A549 (cell line): ENCODE data around the gene PCNT. TPM values are rescaled to one million over a fixed set of nuclear protein-coding genes. Genes with fewer than 3 reads are reported as not detected.

ENCODE experiments used
- ATAC-seq, 2 experiments: fragments of 200-7000 bp in 1 of 2; fragments of >200 bp in 1 of 2; cut with Nextera tagmentation in 1 of 2; cut with Tn5 transposase in 1 of 2; 3 replicates each; pipeline versions ENCODE4 v1.8.0 to v1.9.1; 2018 to 2020; ENCODE audit warnings: mild to moderate bottlenecking in 1 of 2, moderate library complexity in 1 of 2
- CTCF ChIA-PET: fragments of 300-600 bp; sonication (Branson Sonifier 250); formaldehyde crosslinking; extraction: SDS; loops from one replicate; lab custom pipeline; 2021; ENCODE audit warnings: antibody characterized with exemption, inconsistent platforms; lab: Yijun Ruan, JAX
- POLR2A ChIA-PET: fragments of 350-600 bp; formaldehyde crosslinking; extraction: SDS; loops from one replicate; lab custom pipeline; 2021; ENCODE audit warnings: antibody characterized with exemption, inconsistent platforms; lab: Yijun Ruan, JAX
- DNase-seq, 2 experiments: peaks; one replicate each; pipeline versions ENCODE4 v3.0.0 to v3.0.0-alpha.2; 2011 to 2016; ENCODE audit warnings: low read depth in 1 of 2, low spot score in 1 of 2
- FAIRE-seq: peaks from 2 replicates; lab custom pipeline; 2011; peaks lifted over from hg19 to GRCh38; lab: Jason Lieb, UNC
- H3K27ac ChIP-seq, 2 experiments: fragments of >200 bp; sonication (Bioruptor Twin); formaldehyde crosslinking; 3 replicates each; pipeline ENCODE4 v1.5.1; 2016 to 2017
- H3K4me1 ChIP-seq: fragments of >200 bp; sonication (Bioruptor Twin); formaldehyde crosslinking; 3 replicates; pipeline ENCODE4 v1.6.1; 2016
- H3K4me2 ChIP-seq: fragments of >200 bp; sonication (Bioruptor Twin); formaldehyde crosslinking; 3 replicates; pipeline ENCODE4 v1.6.1; 2016
- H3K4me3 ChIP-seq: fragments of >200 bp; sonication (Bioruptor Twin); formaldehyde crosslinking; 3 replicates; pipeline ENCODE4 v1.5.1; 2016
- H3K9me3 ChIP-seq: fragments of >200 bp; sonication (Bioruptor Twin); formaldehyde crosslinking; 3 replicates; pipeline ENCODE4 v1.6.1; 2016
- BCL3 ChIP-seq: fragments of >200 bp; sonication (Bioruptor Twin); formaldehyde crosslinking; IDR thresholded peaks from 3 replicates; pipeline ENCODE4 v1.6.1; 2016
- CBX8 ChIP-seq: fragments of 200-600 bp; sonication (generic); IDR thresholded peaks from 2 replicates; pipeline ENCODE4 v1.6.1; 2016
- CHD4 ChIP-seq: fragments of 200-600 bp; sonication (generic); IDR thresholded peaks from 2 replicates; pipeline ENCODE4 v1.6.1; 2016; ENCODE audit warnings: antibody characterized with exemption, mild to moderate bottlenecking, borderline replicate concordance
- EHF ChIP-seq: fragments of 250-450 bp; sonication (Bioruptor Pico); IDR thresholded peaks from 2 replicates; pipeline ENCODE4 v1.5.0; 2020; ENCODE audit warnings: mild to moderate bottlenecking
- EP300 ChIP-seq, 2 experiments: fragments of >200 bp; sonication (Bioruptor Twin); formaldehyde crosslinking; IDR thresholded peaks; 2 replicates in 1 of 2; 3 replicates in 1 of 2; pipeline ENCODE4 v1.6.1; 2016 to 2017
- FOSB ChIP-seq: fragments of 250-450 bp; sonication (Bioruptor Pico); IDR thresholded peaks from 2 replicates; pipeline ENCODE4 v1.5.0; 2020; ENCODE audit warnings: mild to moderate bottlenecking, moderate library complexity
- FOXS1 ChIP-seq: fragments of 250-450 bp; sonication (Bioruptor Pico); IDR thresholded peaks from 2 replicates; pipeline ENCODE4 v1.5.0; 2020; ENCODE audit warnings: mild to moderate bottlenecking, moderate library complexity
- HEYL ChIP-seq: fragments of 250-450 bp; sonication (Bioruptor Pico); IDR thresholded peaks from 2 replicates; pipeline ENCODE4 v1.8.0; 2021; ENCODE audit warnings: mild to moderate bottlenecking, moderate library complexity
- JUNB ChIP-seq: fragments of >200 bp; sonication (Bioruptor Twin); formaldehyde crosslinking; IDR thresholded peaks from 2 replicates; pipeline ENCODE4 v1.6.1; 2016
- MAFK ChIP-seq: fragments of 450-650 bp; IDR thresholded peaks from 2 replicates; pipeline ENCODE4 v1.6.1; 2014; ENCODE audit not compliant: partially characterized antibody
- MYC ChIP-seq: IDR thresholded peaks from 2 replicates; pipeline ENCODE4 v1.6.1; 2012; ENCODE audit warnings: mild to moderate bottlenecking, inconsistent platforms, low read length, improper control_type of control experiment, borderline replicate concordance
- NFE2L2 ChIP-seq: fragments of 150-350 bp; conservative IDR thresholded peaks from 2 replicates; pipeline ENCODE4 v1.6.1; 2014; ENCODE audit warnings: low read length
- NPAS2 ChIP-seq: fragments of 250-450 bp; sonication (Bioruptor Pico); IDR thresholded peaks from 2 replicates; pipeline ENCODE4 v1.8.0; 2022; ENCODE audit warnings: mild to moderate bottlenecking, moderate library complexity, borderline replicate concordance
- PBX3 ChIP-seq: IDR thresholded peaks from 2 replicates; pipeline ENCODE4 v1.6.1; 2012
- RAD21 ChIP-seq, 2 experiments: fragments of >200 bp in 1 of 2; sonication (Bioruptor Twin) in 1 of 2; formaldehyde crosslinking in 1 of 2; IDR thresholded peaks in 1 of 2; conservative IDR thresholded peaks in 1 of 2; 2 replicates in 1 of 2; 3 replicates in 1 of 2; pipeline ENCODE4 v1.6.1; 2012 to 2018; ENCODE audit warnings: inconsistent platforms in 1 of 2
- REST ChIP-seq: fragments of 200-600 bp; sonication (generic); IDR thresholded peaks from 2 replicates; pipeline ENCODE4 v1.6.1; 2016; ENCODE audit warnings: antibody characterized with exemption, mild to moderate bottlenecking, moderate library complexity
- RFX5 ChIP-seq: fragments of 450-650 bp; IDR thresholded peaks from 2 replicates; pipeline ENCODE4 v1.7.1; 2014; ENCODE audit warnings: antibody characterized with exemption, mild to moderate bottlenecking, moderate library complexity
- RNF2 ChIP-seq: fragments of 200-600 bp; sonication (generic); IDR thresholded peaks from 2 replicates; pipeline ENCODE4 v1.6.1; 2016; ENCODE audit warnings: low read depth, mild to moderate bottlenecking, antibody characterized with exemption, moderate library complexity, borderline replicate concordance
- SMC3 ChIP-seq: fragments of >200 bp; sonication (Bioruptor Twin); formaldehyde crosslinking; IDR thresholded peaks from 3 replicates; pipeline ENCODE4 v1.6.1; 2018; ENCODE audit warnings: inconsistent platforms
- SREBF2 ChIP-seq: fragments of 450-650 bp; IDR thresholded peaks from 2 replicates; pipeline ENCODE4 v1.6.1; 2014; ENCODE audit warnings: mild to moderate bottlenecking, moderate library complexity
- TFCP2L1 ChIP-seq: fragments of 250-450 bp; sonication (Bioruptor Pico); IDR thresholded peaks from 2 replicates; pipeline ENCODE4 v1.5.0; 2021; ENCODE audit warnings: mild to moderate bottlenecking
- ZC3H11A ChIP-seq: fragments of 450-650 bp; IDR thresholded peaks from 2 replicates; pipeline ENCODE4 v1.6.1; 2014; ENCODE audit warnings: antibody characterized with exemption, mild to moderate bottlenecking
- ZSCAN20 ChIP-seq: fragments of 250-450 bp; sonication (Bioruptor Pico); IDR thresholded peaks from 2 replicates; pipeline ENCODE4 v1.8.0; 2022; ENCODE audit warnings: mild to moderate bottlenecking, moderate library complexity
- WGBS: methylation state at CpG from one replicate; pipeline ENCODE4 v1.1.6; 2017; ENCODE audit errors: missing lambda C conversion rate; 5-methylcytosine and 5-hydroxymethylcytosine counted together
- polyA plus RNA-seq, 4 experiments: library from polyadenylated mRNA; depleted of rRNA in 3 of 4; stranded (reverse); fragments of >200 nt; fragmentation: RNase III in 1 of 4; extraction: RNeasy Plus Mini Kit Qiagen cat#74134 plus additional on column Dnase treatment in 1 of 4; gene quantifications; 2 replicates in 3 of 4; 3 replicates in 1 of 4; pipeline ENCODE4 v1.2.3, GENCODE V29; 2011 to 2017
- TF ChIP-seq, protein P1 (sequence below): fragments of >200 bp; sonication (Bioruptor Twin); formaldehyde crosslinking; IDR thresholded peaks from 2 replicates; pipeline ENCODE4 v1.6.1; 2016

PCNT gene
- polyA plus RNA-seq, 2 of the 4 experiments (the other 2 are of a cell fraction), result 11.1 to 14.6 TPM

GRCh38 chr21:46286648-46287002, 37.3 kb upstream of the PCNT start (continued):
- TF ChIP-seq REST (no peak), HEYL (no peak)

GRCh38 chr21:46287541-46287940, 36.4 kb upstream of the PCNT start:
- Histone ChIP-seq H3K27ac (peak overlapping the region in 1 of 2 experiments; percentile 99; a peak in 1 of 6 replicates), H3K4me1 (peaks cover 21% of the 10 kb centered on the region), H3K4me2 (peak overlapping the region; percentile 84), H3K4me3 (no peak overlapping the region; the same call in 2 of the 3 replicates), H3K9me3 (no peaks in the 10 kb centered on the region)
- ChIA-PET CTCF (no interaction called here), POLR2A (no interaction called here)
- FAIRE-seq (no peak), DNase-seq (no peak), ATAC-seq (no peak)
- 84% methylated on average over 10 of the region's 10 CpGs for WGBS
- TF ChIP-seq RNF2 (no peak), FOSB (CRISPR knock-in tag) (no peak), EHF (CRISPR knock-in tag) (no peak), ZC3H11A (no peak), NPAS2 (CRISPR knock-in tag) (no peak), PBX3 (no peak), RFX5 (no peak), JUNB (no peak), EP300 (IDR thresholded peaks at IDR 0.05) (no peak), SMC3 (no peak), HEYL (no peak), CBX8 (no peak), RAD21 (conservative IDR thresholded peaks at IDR 0.05 in 1 of 2, IDR thresholded peaks at IDR 0.05 in 1 of 2) (no peak), MAFK (no peak), FOXS1 (no peak), BCL3 (no peak), TFCP2L1 (CRISPR knock-in tag) (no peak)
- TF ChIP-seq, all 56 proteins: peak for 0

DNA sequence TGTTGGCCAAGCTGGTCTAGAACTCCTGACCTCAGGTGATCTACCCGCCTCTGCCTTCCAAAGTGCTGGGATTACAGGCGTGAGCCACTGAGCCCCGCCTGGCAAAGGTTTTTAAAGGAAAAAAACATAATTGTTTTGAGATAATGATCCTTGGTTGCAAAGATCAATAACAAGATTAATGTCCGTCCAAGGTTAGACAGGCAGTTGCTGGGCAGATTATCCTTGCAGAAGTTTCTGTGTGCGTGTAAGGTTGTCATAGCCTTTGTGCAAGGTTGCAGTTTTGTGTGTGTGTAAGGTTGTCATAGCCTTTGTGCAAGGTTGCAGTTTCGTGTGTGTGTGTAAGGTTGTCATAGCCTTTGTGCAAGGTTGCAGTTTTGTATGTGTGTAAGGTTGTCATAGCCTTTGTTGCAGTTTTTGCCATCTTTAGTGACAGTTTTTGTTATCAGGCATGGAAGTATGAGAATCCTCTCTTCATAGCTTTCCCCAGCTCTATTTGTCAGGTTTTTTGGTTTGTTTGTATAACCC, 34.2 kb upstream of the PCNT start:
- ChIA-PET CTCF (interaction anchor here (0.9 kb wide), 1 partner anchor 318 kb away, joined by 3 read pairs; no protein-coding TSS in a partner anchor), POLR2A (no interaction called here)
- no peak for FAIRE-seq
- TF ChIP-seq NPAS2 (CRISPR knock-in tag), result no peak
- no peak for TF ChIP-seq NFE2L2
- no peak for TF ChIP-seq EP300 (IDR thresholded peaks at IDR 0.05)
- no peak for TF ChIP-seq CHD4
- TF ChIP-seq SREBF2, result no peak
- TF ChIP-seq TFCP2L1 (CRISPR knock-in tag), result no peak
- TF ChIP-seq, protein P1, sequence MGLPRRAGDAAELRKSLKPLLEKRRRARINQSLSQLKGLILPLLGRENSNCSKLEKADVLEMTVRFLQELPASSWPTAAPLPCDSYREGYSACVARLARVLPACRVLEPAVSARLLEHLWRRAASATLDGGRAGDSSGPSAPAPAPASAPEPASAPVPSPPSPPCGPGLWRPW, result no peak
- no peak for TF ChIP-seq ZSCAN20 (CRISPR knock-in tag)
- TF ChIP-seq MYC, result no peak
- TF ChIP-seq REST, result no peak

More for the DNA sequence above, 34.2 kb upstream of the PCNT start:
- H3K27ac ChIP-seq, result no peak overlapping the region
- 60% methylated on average over 6 of the region's 6 CpGs for WGBS
- ATAC-seq (no peak), DNase-seq (no peak)
- H3K4me1 ChIP-seq, result peaks cover 4% of the 10 kb centered on the region
- no peak overlapping the region for H3K4me3 ChIP-seq
- H3K4me2 ChIP-seq, result no peak overlapping the region
- H3K9me3 ChIP-seq, result no peaks in the 10 kb centered on the region
